ENCODE measurements around the gene ZC3H7B.

ZC3H7B gene

GRCh38 chr22:41394012-41394356 is 92.7 kb downstream of the ZC3H7B start:
- TF ChIP-seq EZH2 (IDR thresholded peaks at IDR 0.05; ENCODE audit: borderline replicate concordance, low read length), result no peak
- TF ChIP-seq, protein P1, sequence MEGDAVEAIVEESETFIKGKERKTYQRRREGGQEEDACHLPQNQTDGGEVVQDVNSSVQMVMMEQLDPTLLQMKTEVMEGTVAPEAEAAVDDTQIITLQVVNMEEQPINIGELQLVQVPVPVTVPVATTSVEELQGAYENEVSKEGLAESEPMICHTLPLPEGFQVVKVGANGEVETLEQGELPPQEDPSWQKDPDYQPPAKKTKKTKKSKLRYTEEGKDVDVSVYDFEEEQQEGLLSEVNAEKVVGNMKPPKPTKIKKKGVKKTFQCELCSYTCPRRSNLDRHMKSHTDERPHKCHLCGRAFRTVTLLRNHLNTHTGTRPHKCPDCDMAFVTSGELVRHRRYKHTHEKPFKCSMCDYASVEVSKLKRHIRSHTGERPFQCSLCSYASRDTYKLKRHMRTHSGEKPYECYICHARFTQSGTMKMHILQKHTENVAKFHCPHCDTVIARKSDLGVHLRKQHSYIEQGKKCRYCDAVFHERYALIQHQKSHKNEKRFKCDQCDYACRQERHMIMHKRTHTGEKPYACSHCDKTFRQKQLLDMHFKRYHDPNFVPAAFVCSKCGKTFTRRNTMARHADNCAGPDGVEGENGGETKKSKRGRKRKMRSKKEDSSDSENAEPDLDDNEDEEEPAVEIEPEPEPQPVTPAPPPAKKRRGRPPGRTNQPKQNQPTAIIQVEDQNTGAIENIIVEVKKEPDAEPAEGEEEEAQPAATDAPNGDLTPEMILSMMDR (IDR thresholded peaks at IDR 0.05; ENCODE audit: low read length), result no peak
- Histone ChIP-seq H3K4me1 (ENCODE audit: insufficient read depth, low read length, severe bottlenecking) (no peaks in the 10 kb centered on the region), H3K4me3 (ENCODE audit: low read depth, low read length, poor library complexity, severe bottlenecking) (no peak overlapping the region), H3K9ac (ENCODE audit: low read length) (no peak overlapping the region), H3K9me2 (ENCODE audit: low read depth, low read length) (no peaks in the 10 kb centered on the region), H3K36me3 (ENCODE audit: insufficient read depth, low read length) (peaks cover 30% of the 10 kb centered on the region), H3K27me3 (ENCODE audit: insufficient read depth, low read length) (no peaks in the 10 kb centered on the region), H3K27ac (ENCODE audit: low read depth, low read length, poor library complexity, severe bottlenecking) (no peak overlapping the region), H3F3A (ENCODE audit: insufficient read depth, low read length) (no peaks in the 10 kb centered on the region), H3K9me3 (ENCODE audit: low read length) (no peaks in the 10 kb centered on the region), H3K79me2 (ENCODE audit: insufficient read depth, low read length) (no peaks in the 10 kb centered on the region), H4K20me1 (ENCODE audit: insufficient read depth, low read length) (no peaks in the 10 kb centered on the region), H2AFZ (ENCODE audit: low read length) (no peak overlapping the region), H3K4me2 (ENCODE audit: low read length) (no peak overlapping the region)

GRCh38 chr22:41395531-41396240 is 94.4 kb downstream of the ZC3H7B start:
- Histone ChIP-seq H3K9me3 (ENCODE audit: low read length) (no peaks in the 10 kb centered on the region), H2AFZ (ENCODE audit: low read length) (no peak overlapping the region), H3F3A (ENCODE audit: insufficient read depth, low read length) (no peaks in the 10 kb centered on the region), H3K9ac (ENCODE audit: low read length) (no peak overlapping the region), H3K4me1 (ENCODE audit: insufficient read depth, low read length, severe bottlenecking) (no peaks in the 10 kb centered on the region), H3K4me3 (ENCODE audit: low read depth, low read length, poor library complexity, severe bottlenecking) (no peak overlapping the region), H3K4me2 (ENCODE audit: low read length) (no peak overlapping the region), H3K27ac (ENCODE audit: low read depth, low read length, poor library complexity, severe bottlenecking) (no peak overlapping the region), H3K9me2 (ENCODE audit: low read depth, low read length) (no peaks in the 10 kb centered on the region), H3K79me2 (ENCODE audit: insufficient read depth, low read length) (no peaks in the 10 kb centered on the region), H3K27me3 (ENCODE audit: insufficient read depth, low read length) (no peaks in the 10 kb centered on the region), H3K36me3 (ENCODE audit: insufficient read depth, low read length) (peaks cover 22% of the 10 kb centered on the region), H4K20me1 (ENCODE audit: insufficient read depth, low read length) (no peaks in the 10 kb centered on the region)
- TF ChIP-seq, protein P1 (IDR thresholded peaks at IDR 0.05; ENCODE audit: low read length), result no peak
- TF ChIP-seq EZH2 (IDR thresholded peaks at IDR 0.05; ENCODE audit: borderline replicate concordance, low read length), result no peak

- Histone ChIP-seq H2AFZ (ENCODE audit: low read length) (no peak overlapping the region), H3K27me3 (ENCODE audit: insufficient read depth, low read length) (no peaks in the 10 kb centered on the region), H3K27ac (ENCODE audit: low read depth, low read length, poor library complexity, severe bottlenecking) (no peak overlapping the region)
Measured at GRCh38 chr22:41397143-41397811, 96.0 kb downstream of the ZC3H7B start.

More at GRCh38 chr22:41397143-41397811, 96.0 kb downstream of the ZC3H7B start:
- no peaks in the 10 kb centered on the region for H3K4me1 ChIP-seq (ENCODE audit: insufficient read depth, low read length, severe bottlenecking)
- H3K9me3 ChIP-seq (ENCODE audit: low read length), result no peaks in the 10 kb centered on the region
- TF ChIP-seq EZH2 (IDR thresholded peaks at IDR 0.05; ENCODE audit: borderline replicate concordance, low read length), result no peak
- TF ChIP-seq, protein P1 (IDR thresholded peaks at IDR 0.05; ENCODE audit: low read length), result no peak
- no peaks in the 10 kb centered on the region for H4K20me1 ChIP-seq (ENCODE audit: insufficient read depth, low read length)
- no peak overlapping the region for H3K4me2 ChIP-seq (ENCODE audit: low read length)
- H3K36me3 ChIP-seq (ENCODE audit: insufficient read depth, low read length), result peaks cover 12% of the 10 kb centered on the region
- no peaks in the 10 kb centered on the region for H3F3A ChIP-seq (ENCODE audit: insufficient read depth, low read length)
- H3K9me2 ChIP-seq (ENCODE audit: low read depth, low read length), result no peaks in the 10 kb centered on the region
- H3K79me2 ChIP-seq (ENCODE audit: insufficient read depth, low read length), result no peaks in the 10 kb centered on the region
- no peak overlapping the region for H3K4me3 ChIP-seq (ENCODE audit: low read depth, low read length, poor library complexity, severe bottlenecking)
- no peak overlapping the region for H3K9ac ChIP-seq (ENCODE audit: low read length)

Measured in OCI-LY1 (cell line).